Measurements from ENCODE around the gene SURF6.
"Not testable (repeated sequence)": the region's sequence is repeated elsewhere in the genome, so short reads cannot be mapped to it uniquely, and the experiment has no call there.

SURF6 gene

GRCh38 chr9:133335924-133336811 lies at the start of gene SURF6:
Gene SURF6 (minus strand): TSS chr9:133336188. CDS start chr9:133336132, 56 bp downstream.
- DNase-seq (ENCODE audit: low spot score), result peak; percentile 94

DNA sequence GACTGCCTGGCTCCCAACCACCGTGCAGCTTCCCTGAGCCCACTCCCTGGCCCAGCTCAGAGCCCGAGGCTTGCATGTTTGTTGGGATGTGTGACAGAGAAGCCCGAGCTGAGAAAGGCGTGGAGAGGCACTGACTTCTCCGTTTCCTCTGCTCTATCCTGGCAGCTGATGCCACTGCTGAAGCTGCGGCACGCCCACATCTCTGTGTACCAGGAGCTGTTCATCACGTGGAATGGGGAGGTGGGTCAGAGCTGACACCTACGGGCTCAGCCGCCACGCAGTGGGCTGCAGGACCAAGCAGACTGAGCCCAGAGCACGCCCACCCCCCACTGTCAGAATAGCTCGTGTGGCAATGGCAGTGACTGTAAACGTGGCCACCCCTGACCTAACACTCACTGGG lies 49.5 kb upstream of the SURF6 start:
- no peak for DNase-seq (ENCODE audit: low spot score)

GRCh38 chr9:133384736-133385321 lies 48.8 kb upstream of the SURF6 start:
- DNase-seq (ENCODE audit: low spot score), result no peak

DNA sequence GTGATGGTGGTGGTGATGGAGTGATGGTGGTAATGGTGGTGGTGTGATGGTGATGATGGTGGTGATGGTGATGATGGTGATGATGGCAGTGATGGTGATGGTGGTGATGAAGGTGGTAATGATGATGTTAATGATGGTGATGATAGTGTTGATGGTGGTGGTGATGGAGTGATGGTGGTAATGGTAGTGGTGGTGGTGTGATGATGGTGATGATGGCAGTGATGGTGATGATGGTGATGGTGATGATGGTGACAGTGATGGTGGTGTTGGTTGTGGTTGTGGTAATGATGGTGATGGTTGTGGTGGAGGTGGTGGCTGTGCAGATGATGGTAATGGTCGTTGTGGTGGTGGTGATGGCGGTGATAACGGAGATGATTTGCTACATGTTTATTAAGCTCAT lies 47.5 kb upstream of the SURF6 start:
- no peak for DNase-seq (ENCODE audit: low spot score)

DNA sequence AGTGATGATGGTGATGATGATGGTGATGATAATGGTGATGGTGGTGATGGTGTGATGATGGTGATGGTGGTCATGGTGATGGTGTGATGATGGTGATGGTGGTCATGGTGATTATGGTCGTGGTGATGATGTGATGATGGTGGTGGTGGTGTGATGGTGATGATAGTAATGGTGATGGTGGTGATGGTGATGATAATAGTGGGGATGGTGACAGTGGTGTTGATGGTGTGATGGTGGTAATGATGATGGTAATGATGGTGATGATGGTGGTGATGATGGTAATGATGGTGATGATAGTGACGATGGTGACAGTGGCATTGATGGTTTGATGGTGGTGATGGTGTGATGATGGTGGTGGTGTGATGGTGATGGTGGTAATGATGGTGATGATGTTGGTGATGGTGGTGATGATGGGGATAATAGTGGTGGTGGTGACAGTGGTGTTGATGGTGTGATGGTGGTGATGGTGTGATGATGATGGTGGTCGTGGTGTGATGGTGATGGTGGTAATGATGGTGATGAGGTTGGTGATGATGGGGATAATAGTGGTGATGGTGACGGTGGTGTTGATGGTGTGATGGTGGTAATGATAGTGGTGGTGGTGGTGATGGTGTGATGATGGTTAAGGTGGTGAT lies 46.6 kb upstream of the SURF6 start:
- DNase-seq (ENCODE audit: low spot score), result no peak

- no peak for DNase-seq (ENCODE audit: low spot score)
These were observed 44.7 kb upstream of the SURF6 start for GRCh38 chr9:133380734-133381133.

DNA sequence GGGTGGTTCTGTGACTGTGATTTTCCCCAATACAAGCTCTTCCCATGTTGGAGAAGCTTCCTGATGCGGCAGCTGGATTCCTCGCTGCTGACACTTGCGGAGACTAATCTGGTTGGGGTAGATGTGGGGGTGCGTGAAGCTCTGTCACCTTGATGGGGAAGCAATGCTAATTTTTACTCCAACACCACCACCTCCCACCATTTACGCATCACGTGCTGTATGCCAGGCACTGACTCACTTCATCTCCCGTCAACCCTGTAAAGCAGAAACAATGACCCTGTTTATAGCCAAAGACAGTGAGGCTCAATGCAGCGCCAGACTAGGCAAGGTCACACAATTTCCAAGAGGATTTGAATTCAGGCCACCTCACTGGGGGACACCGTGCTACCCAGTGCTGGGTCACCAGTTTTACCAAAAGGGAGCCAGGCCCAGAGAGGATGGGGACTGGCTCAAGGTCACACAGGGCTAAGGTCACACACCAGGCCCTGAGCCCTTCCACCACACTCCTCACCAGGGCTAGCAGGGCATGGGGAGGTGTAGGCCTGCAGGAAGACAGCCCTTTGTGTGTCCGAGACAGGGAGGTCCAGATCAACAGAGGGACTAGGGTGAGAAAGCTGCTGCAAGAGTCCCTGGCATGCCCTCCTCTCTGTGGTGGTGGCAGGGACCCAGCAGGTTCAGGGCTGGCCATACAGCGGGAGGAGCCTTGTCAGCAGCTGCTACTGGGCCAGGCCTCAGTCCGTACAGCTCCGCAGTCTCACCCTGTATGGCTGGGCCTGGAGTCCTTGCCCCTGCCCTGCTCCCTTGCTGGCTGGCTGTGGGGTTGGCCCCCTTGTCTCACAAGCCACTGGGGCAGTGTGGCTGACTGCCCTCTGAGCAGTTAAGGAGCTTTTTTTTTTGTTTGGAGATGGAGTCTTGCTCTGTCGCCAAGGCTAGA lies 43.4 kb upstream of the SURF6 start:
- no peak for DNase-seq (ENCODE audit: low spot score)

- no peak for DNase-seq (ENCODE audit: low spot score)
These were observed 42.5 kb upstream of the SURF6 start for GRCh38 chr9:133378408-133378962.

DNA sequence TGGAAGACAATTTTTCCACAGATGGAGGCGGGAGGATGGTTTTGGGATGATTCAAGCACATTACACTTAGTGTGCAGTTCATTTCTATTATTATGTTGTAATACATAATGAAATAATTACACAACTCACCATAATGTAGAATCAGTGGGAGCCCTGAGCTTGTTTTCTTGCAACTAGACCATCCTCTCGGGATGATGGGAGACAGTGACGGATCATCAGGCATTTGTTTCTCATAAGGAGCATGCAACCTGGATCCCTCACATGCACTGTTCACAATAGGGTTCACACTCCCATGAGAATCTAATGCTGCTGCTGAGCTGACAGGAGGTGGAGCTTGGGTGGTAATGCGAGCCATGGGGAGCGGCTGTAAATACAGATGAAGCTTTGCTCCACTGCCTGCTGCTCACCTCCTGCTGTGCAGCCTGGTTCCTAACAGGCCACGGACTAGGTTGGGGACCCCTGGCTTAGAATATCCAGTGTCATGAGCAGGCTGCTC lies 41.8 kb upstream of the SURF6 start:
- DNase-seq (ENCODE audit: low spot score), result peak; percentile 40

- DNase-seq (ENCODE audit: low spot score), result not testable (repeated sequence)
These were observed 41.3 kb upstream of the SURF6 start for GRCh38 chr9:133377280-133377679.

DNA sequence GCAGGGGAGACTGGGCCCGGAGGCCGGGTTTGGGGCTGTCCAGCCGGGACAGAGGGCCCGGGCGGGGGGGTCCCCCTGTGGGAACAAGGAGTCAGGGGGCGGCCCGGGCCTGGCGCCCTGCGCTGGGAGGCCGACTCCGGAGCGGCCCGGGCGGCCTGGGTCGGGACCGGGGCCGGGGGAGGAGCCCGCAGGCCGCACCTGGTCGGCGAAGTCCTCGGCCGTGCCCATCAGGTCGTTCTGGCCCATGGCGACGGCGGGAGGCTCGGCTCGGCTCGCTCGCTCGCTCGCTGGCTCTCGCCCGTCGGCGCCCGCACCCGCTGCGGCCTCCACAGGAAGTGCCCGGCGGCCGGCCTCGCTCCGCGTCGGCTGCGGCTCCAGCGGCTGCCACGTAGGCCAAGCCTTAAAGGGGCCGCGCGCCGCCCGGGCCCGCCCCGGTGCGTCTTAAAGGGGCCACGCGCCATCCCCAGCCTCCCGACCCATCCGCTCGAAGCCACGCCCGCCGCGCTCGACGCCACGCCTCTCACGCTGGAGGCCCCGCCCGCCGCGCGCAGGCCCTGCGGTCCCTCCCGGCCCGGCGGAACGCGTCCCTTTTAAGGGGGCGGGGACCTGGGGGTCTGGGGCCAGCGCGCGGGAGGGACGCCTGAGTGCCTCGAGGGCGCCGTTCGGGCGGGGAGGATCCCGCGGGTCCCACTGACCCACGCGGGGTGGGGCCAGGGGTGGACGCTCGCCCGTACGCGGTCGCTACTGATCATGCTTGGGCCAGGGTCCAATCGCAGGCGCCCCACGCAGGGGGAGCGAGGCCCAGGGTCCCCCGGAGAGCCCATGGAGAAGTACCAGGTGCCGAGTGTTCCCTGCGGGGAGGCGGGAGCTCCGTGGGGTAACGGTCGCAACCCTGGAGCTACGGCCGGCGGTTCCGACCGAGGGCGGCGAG lies 40.0 kb upstream of the SURF6 start, which contains the start of the genes STKLD1 and SURF4:
Gene STKLD1, plus strand, starts transcription at position 643 of the 931 bp plus-strand sequence. Its CDS starts 108 bp downstream, at position 751.
Gene SURF4, minus strand, starts transcription at position 337 of the 931 bp plus-strand sequence. Its CDS starts 91 bp downstream, at position 246.
- peak; percentile 93 for DNase-seq (ENCODE audit: low spot score)

DNA sequence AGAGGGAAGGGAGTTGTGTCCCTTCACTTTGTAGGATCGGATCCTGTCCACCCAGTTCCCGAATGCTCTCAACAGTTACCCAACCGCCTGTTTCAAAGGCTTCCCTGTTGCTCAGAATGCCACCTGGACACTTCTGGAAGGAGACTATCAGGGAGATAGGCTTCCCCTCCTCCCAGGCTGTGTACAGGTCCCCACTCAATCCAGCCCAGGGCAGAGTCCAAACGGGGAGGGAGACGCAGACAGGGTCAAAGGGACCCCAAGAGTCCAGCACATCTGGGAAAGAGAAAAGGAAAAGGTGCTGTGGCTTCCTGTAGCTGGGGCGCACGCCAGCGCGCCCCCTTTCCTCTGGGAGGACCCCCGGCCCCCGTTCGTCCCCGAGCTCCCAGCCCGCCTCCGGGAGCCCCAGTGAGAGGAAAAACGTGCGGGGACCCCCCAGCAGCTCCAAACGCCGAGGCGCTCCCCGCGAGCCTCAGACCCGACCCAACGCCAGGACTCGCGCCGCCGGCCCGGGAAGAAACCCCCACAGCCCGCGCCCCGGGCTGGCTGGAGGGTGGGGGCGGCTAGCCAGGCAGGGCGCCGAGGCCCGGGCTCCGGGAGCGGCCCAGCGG lies 39.2 kb upstream of the SURF6 start:
- DNase-seq (ENCODE audit: low spot score), result peak; percentile 47

- no peak for DNase-seq (ENCODE audit: low spot score)
These were observed 38.7 kb upstream of the SURF6 start for GRCh38 chr9:133374612-133375115.

DNA sequence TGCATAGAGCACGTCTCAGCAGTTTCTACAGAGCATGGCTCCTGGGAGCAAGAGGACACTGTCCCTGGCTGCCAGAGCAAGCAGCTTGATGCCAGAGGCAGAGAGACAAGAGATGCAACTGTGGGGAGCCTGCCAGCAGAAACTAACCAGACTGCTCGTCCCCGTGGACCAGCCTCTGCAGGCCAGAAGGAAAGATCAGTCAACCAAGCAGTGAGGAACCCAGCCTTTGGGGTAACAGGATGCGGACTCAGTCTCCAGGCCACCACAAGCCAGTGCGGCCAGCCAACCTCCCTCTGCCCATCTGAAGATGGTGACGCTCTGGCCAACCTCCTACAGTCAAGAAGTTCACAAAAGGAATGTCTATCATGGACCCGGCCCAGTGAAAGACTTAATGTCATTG lies 36.2 kb upstream of the SURF6 start:
- DNase-seq (ENCODE audit: low spot score), result no peak

DNA sequence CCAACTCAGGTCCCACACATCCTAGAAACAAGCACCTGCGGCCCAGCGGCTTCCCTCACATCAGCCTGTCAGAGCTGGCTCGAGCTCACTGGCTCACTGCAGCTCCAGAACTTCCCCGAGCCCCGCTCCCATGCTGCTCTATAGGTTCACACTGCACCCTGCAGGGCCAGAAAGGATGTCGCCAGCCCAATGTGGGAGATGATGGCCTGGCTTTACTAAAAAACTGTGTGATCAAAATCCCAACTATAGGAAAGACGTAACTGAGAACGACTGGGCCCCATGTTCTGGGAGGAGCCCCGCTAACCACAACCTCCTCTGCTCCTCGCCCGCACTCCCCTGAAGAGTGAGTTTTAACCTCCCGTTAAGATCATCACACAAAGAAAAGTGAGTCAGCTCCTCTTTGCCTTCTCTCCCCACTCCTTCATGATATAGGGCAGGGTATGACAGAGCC lies 35.3 kb upstream of the SURF6 start:
- no peak for DNase-seq (ENCODE audit: low spot score)

GRCh38 chr9:133370685-133371084 lies 34.7 kb upstream of the SURF6 start:
- DNase-seq (ENCODE audit: low spot score), result no peak

DNA sequence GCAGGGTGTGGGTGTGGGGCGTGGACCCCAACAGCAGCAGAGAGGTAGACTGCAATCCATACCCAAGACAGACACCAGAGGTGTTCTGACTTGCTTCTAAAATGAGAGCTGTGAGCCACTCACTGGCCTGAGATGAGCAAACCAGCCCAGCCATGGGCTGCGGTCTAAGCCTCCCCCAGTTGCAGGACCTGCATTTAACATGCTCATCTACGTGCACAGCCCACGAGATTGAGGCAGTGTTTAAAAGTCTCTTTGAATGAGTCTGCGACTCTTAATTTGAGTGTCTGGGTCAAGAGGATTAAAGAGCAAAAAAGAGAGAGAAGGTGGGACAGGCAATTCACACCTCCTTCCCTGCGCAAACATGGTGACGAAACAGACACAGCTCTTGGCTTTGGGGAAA lies 33.9 kb upstream of the SURF6 start:
- no peak for DNase-seq (ENCODE audit: low spot score)

- DNase-seq (ENCODE audit: low spot score), result no peak
These were observed 33.4 kb upstream of the SURF6 start for GRCh38 chr9:133369422-133369821.

DNA sequence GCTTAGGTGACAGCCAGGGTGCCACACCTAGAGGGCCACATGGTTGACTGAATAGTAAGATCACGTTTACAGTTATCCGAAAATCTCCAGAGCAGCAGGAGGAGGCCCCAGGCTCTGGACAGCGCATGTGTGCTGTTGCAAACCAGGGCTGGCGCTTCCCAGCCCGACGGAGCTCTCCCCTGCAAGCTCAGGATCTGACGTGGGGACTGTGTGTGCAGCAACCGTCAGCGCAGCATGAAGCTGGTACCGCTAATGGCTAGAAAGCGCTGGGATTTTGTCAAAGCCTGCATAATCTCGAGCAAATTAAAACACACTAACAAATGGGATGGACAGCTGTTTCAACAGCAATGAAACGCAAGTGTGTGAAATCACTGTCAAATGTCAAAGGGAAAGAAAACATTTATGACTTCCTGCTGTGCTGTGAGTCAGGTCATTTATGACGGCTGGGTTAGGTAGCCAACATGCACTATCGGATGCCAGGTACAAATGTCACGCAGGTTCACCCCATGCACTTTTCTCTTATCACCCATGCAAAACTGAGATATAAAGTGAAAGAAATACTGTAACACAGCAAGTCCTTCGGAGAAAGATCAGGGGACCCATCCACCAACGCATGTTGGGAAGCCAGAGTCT lies 32.4 kb upstream of the SURF6 start:
- no peak for DNase-seq (ENCODE audit: low spot score)
